ENCODE measurements around the gene JPT1. TPM values are rescaled to one million over a fixed set of nuclear protein-coding genes. Genes with fewer than 3 reads are reported as not detected.

The JPT1 gene
- total RNA-seq, 1 experiment from 2014 or later = 265 TPM

- H3K56ac ChIP-seq (ENCODE audit: insufficient read length, low read depth, low read length) = no peak overlapping the region
- no peaks in the 10 kb centered on the region for H4K20me1 ChIP-seq (ENCODE audit: control insufficient read depth, insufficient read depth, insufficient read length)
- H3K27ac Mint-ChIP-seq = peak overlapping the region; percentile 66 to 76 (median 74); a peak in 3 of 7 replicates
- H2BK15ac ChIP-seq (ENCODE audit: low read depth, low read length) = no peak overlapping the region; the same call in 1 of the 2 replicates
- no peaks in the 10 kb centered on the region for H3K79me2 ChIP-seq (ENCODE audit: insufficient read depth, low read length)
- H2BK12ac ChIP-seq (ENCODE audit: insufficient read length, low read depth, low read length) = no peak overlapping the region
- H3K27me3 Mint-ChIP-seq (ENCODE audit: low read depth) = no peaks in the 10 kb centered on the region
- H3K23ac ChIP-seq (ENCODE audit: insufficient read length, low read depth, low read length) = no peak overlapping the region
- no peak overlapping the region for H4K8ac ChIP-seq (replicated peaks; ENCODE audit: insufficient read length, low read depth, low read length)
- H2BK20ac ChIP-seq (ENCODE audit: low read depth, low read length, poor library complexity, severe bottlenecking) = no peak overlapping the region
- no peaks in the 10 kb centered on the region for H3K23me2 ChIP-seq (ENCODE audit: insufficient read length, low read depth, low read length, poor library complexity, severe bottlenecking)
- no peaks in the 10 kb centered on the region for H3K4me1 ChIP-seq (ENCODE audit: insufficient read depth, low read length)
- H3K9ac ChIP-seq (ENCODE audit: extremely low read depth, insufficient read length, low read length) = no peak overlapping the region
- no peaks in the 10 kb centered on the region for H3K79me1 ChIP-seq (ENCODE audit: insufficient read depth, low read depth, low read length, poor library complexity, severe bottlenecking)
- H3K36me3 Mint-ChIP-seq (ENCODE audit: insufficient read depth in 1 of 3, low read depth in 3 of 3) = peaks cover 4 to 18% (median 13%) of the 10 kb centered on the region in 3 experiments
- no peak overlapping the region for H4K5ac ChIP-seq (ENCODE audit: insufficient read length, low read depth, low read length)
- H3K18ac ChIP-seq (ENCODE audit: insufficient read length, low read depth, low read length) = no peak overlapping the region
- no peak overlapping the region for H2AK5ac ChIP-seq (ENCODE audit: insufficient read length, low read length)
- no CpG with 5 or more reads among the region's 19 CpGs for WGBS (ENCODE audit: extremely low coverage, insufficient read length, low lambda C conversion rate)
- DNase-seq = no peak
- no peak overlapping the region for H2BK5ac ChIP-seq (ENCODE audit: insufficient read length, low read length)
- no peak overlapping the region for H3K14ac ChIP-seq (ENCODE audit: insufficient read depth, low read length)
- H4K91ac ChIP-seq (ENCODE audit: insufficient read length, low read depth, low read length) = no peak overlapping the region
- peaks cover 6 to 7% of the 10 kb centered on the region in 2 experiments; a peak in 3 of 4 replicates for H3K4me1 Mint-ChIP-seq
- H3K4me2 ChIP-seq (ENCODE audit: insufficient read depth, insufficient read length, low read length) = no peak overlapping the region
- H3K9me3 ChIP-seq (ENCODE audit: control insufficient read depth, low read depth, low read length) = no peaks in the 10 kb centered on the region
- no peaks in the 10 kb centered on the region for H3K27me3 ChIP-seq (ENCODE audit: insufficient read depth, low read length)
- TF ChIP-seq CTCF (conservative IDR thresholded peaks at IDR 0.05) = no peak
- no peak overlapping the region for H2AFZ ChIP-seq (ENCODE audit: low read length)
- no peaks in the 10 kb centered on the region; a peak in 1 of 5 replicates for H3K9me3 Mint-ChIP-seq
- H3K4ac ChIP-seq (ENCODE audit: low read depth, low read length) = no peak overlapping the region
- no peak overlapping the region for H3K27ac ChIP-seq (ENCODE audit: insufficient read length, low read depth, low read length)
- H3K4me3 Mint-ChIP-seq = no peak overlapping the region; a peak in 1 of 5 replicates
- H3T11ph ChIP-seq (ENCODE audit: low read length) = no peak overlapping the region
- no peak overlapping the region for H2BK120ac ChIP-seq (ENCODE audit: low read depth, low read length, poor library complexity, severe bottlenecking)
Measured at GRCh38 chr17:75124041-75124818, 30.1 kb downstream of the JPT1 start.

All from H9 (cell line).